Omental fat pad (tissue), 4 donors: ENCODE measurements around the gene KIF18A. TPM values are rescaled to one million over a fixed set of nuclear protein-coding genes. Genes with fewer than 3 reads are reported as not detected.

ENCODE experiments used
- ATAC-seq: fragments of 150-250 bp; one replicate; pipeline ENCODE4 v1.9.1; 2016; ENCODE audit warnings: mild to moderate bottlenecking, moderate library complexity; ENCODE audit not compliant: low FRiP score
- DNase-seq: peaks from one replicate; pipeline ENCODE4 v3.0.0-alpha.2; 2019; ENCODE audit warnings: low spot score
- CTCF ChIP-seq, 3 donors: fragments of 450-650 bp; IDR thresholded peaks; one replicate each; pipeline ENCODE4 v1.5.1; 2016 to 2017; ENCODE audit warnings: antibody characterized with exemption in 3 of 3, mild to moderate bottlenecking in 3 of 3, moderate library complexity in 2 of 3
- total RNA-seq, 4 donors: library from RNA; depleted of rRNA; stranded (reverse); fragments of >200 nt; gene quantifications; one replicate each; pipeline ENCODE4 v1.1.0, GENCODE V29; 2016

KIF18A gene
- total RNA-seq = 1 to 10 TPM in 3 of 4 donors, under 1 TPM in 1; 0.25 to 1.7 (median 1.2) TPM

GRCh38 chr11:28107750-28108618 is at the start of gene KIF18A, which contains the start of gene METTL15:
Gene KIF18A, minus strand, starts transcription at chr11:28108156. Its CDS starts 10,209 bp downstream, at chr11:28097947.
Gene METTL15, plus strand, starts transcription at chr11:28108388. Its CDS starts 4,947 bp downstream, at chr11:28113335.
- peak; percentile 97 for ATAC-seq
- DNase-seq = peak; percentile 99
- TF ChIP-seq CTCF (IDR thresholded peaks at IDR 0.05) = no peak

- DNase-seq (no peak), ATAC-seq (no peak)
- no peak for TF ChIP-seq CTCF (IDR thresholded peaks at IDR 0.05)
These were observed 45.6 kb upstream of the KIF18A start for GRCh38 chr11:28153586-28153985.

GRCh38 chr11:28152743-28153142 is 44.8 kb upstream of the KIF18A start:
- no peak for TF ChIP-seq CTCF (IDR thresholded peaks at IDR 0.05)
- no peak for ATAC-seq

GRCh38 chr11:28146123-28146751 is 38.3 kb upstream of the KIF18A start:
- ATAC-seq = peak; percentile 69

More at GRCh38 chr11:28152743-28153142, 44.8 kb upstream of the KIF18A start:
- no peak for DNase-seq

GRCh38 chr11:28144808-28145207 is 36.9 kb upstream of the KIF18A start:
- no peak for TF ChIP-seq CTCF (IDR thresholded peaks at IDR 0.05)
- DNase-seq (no peak), ATAC-seq (peak; percentile 37)

More at GRCh38 chr11:28146123-28146751, 38.3 kb upstream of the KIF18A start:
- DNase-seq = no peak
- no peak for TF ChIP-seq CTCF (IDR thresholded peaks at IDR 0.05)

- TF ChIP-seq CTCF (IDR thresholded peaks at IDR 0.05) = no peak
- no peak for DNase-seq
- ATAC-seq = no peak
These were observed 34.8 kb upstream of the KIF18A start for GRCh38 chr11:28142724-28143123.
